Epithelial cell of esophagus (primary cell): ENCODE measurements around the gene TPI1.

Experiments used
- DNase-seq: peaks from one replicate; pipeline ENCODE4 v3.0.0; 2010; ENCODE audit warnings: low read depth
- H3K4me3 ChIP-seq: 2 replicates; pipeline ENCODE4 v1.5.1; 2011; ENCODE audit warnings: mild to moderate bottlenecking, low read length, control low read depth
- TF ChIP-seq, protein P1 (sequence below): IDR thresholded peaks from 2 replicates; pipeline ENCODE4 v1.5.1; 2011; ENCODE audit warnings: low read depth, mild to moderate bottlenecking, low read length, control low read depth, inconsistent platforms; ENCODE audit not compliant: insufficient read depth; ENCODE audit errors: missing control alignments

Gene TPI1

DNA sequence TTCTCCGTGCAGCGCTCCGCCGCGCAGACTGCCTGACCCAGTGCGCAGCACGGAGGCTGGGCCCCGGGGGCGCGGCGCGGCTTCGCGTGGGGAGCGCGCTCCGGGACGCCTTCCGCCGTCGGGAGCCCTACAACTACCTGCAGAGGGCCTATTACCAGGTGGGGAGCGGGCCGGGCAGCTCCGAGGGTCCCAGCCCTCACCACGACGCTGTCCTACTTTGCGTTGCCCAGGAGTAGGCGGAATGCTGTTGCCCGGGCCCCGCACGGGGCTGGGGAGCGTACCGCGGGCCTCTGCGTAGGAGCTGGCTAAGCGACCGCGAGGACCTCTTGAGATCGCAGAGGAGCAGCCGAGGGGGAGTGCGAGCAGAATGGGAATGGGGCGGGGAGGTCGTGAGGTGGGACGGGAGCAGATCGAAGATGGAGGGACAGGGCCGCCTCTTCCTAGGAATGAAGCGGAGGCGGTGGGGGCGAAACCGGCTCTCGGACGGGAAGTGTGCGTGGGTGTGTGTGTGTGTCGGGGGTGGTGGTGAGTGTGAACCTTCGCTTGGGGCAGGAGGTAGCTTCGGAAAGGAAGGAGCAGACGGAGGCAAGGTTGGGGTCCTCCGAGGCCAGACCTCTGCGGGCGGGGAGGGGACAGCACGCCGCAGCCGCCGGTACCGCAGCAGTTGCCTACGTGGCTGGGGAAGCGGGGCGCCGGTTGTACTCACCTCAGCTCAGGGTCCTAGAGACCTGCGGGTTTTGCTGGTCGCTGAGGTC lies 38.4 kb upstream of the TPI1 start:
- DNase-seq, result peak; percentile 57

DNA sequence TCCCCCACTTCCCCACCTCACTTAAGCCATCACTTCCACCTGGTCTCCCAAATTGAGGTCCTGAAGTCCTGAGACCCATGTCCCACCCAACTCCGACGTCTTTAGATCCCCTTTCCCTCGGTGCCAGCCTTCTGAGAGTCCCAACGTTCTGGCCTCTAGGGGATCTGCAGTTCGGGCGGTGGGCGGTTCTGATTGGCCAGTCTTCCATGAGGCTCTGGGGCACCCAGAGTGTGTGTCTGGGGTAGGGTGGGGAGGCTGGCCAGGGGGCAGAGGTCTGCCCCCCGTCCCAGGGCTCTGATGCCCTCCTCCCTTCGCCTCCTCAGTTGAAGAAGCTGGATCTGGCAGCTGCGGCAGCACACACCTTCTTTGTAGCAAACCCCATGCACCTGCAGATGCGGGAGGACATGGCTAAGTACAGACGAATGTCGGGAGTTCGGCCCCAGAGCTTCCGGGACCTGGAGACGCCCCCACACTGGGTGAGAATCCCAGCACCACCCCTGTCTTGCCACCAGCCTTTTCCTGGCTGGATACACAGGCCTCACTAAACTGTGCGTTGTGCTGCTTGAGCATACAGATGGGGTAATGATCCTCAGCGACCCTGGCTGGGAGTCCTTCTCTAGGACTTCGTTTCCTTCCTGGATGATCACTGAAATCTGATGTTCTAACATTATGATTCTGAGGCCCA lies 37.7 kb upstream of the TPI1 start:
- peak overlapping the region; percentile 88 for H3K4me3 ChIP-seq
- DNase-seq, result no peak
- TF ChIP-seq, protein P1, sequence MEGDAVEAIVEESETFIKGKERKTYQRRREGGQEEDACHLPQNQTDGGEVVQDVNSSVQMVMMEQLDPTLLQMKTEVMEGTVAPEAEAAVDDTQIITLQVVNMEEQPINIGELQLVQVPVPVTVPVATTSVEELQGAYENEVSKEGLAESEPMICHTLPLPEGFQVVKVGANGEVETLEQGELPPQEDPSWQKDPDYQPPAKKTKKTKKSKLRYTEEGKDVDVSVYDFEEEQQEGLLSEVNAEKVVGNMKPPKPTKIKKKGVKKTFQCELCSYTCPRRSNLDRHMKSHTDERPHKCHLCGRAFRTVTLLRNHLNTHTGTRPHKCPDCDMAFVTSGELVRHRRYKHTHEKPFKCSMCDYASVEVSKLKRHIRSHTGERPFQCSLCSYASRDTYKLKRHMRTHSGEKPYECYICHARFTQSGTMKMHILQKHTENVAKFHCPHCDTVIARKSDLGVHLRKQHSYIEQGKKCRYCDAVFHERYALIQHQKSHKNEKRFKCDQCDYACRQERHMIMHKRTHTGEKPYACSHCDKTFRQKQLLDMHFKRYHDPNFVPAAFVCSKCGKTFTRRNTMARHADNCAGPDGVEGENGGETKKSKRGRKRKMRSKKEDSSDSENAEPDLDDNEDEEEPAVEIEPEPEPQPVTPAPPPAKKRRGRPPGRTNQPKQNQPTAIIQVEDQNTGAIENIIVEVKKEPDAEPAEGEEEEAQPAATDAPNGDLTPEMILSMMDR, result peak; percentile 38

More for the DNA sequence above, 38.4 kb upstream of the TPI1 start:
- TF ChIP-seq, protein P1, result no peak
- H3K4me3 ChIP-seq, result peak overlapping the region; percentile 88

DNA sequence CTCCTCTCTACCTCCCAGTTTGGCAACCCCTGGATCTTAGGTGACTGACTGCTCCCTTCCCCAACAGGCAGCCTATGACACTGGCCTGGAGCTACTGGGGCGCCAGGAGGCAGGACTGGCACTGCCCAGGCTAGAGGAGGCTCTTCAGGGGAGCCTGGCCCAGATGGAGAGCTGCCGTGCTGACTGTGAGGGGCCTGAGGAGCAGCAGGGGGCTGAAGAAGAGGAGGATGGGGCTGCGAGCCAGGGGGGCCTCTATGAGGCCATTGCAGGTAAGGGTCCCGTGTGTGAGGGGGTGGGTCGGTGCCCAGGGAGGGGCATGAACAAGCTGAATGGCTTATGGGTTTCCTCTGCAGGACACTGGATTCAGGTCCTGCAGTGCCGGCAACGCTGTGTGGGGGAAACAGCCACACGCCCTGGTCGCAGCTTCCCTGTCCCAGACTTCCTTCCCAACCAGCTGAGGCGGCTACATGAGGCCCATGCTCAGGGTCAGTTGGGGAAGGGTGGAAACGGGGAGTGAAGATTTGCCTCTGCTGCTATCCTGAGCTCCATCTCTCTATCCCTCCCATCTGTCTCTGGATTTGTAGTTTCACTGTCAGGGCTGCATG lies 36.9 kb upstream of the TPI1 start:
- no peak overlapping the region for H3K4me3 ChIP-seq
- no peak for DNase-seq
- TF ChIP-seq, protein P1, result no peak

DNA sequence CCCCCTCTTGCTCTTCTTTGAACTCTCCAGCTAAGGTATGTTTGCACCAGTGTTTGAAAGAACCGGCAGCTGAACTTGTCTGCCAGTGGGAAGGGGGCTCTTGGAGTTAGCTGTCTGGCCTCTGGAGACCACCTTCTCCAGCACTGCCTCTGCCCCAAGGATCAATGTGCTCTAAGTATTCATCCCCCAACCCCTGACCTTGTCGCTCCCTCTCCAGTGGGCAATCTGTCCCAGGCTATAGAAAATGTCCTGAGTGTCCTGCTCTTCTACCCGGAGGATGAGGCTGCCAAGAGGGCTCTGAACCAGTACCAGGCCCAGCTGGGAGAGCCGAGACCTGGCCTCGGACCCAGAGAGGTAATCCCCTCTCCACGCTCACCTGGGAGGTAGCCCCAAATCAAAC lies 36.3 kb upstream of the TPI1 start:
- H3K4me3 ChIP-seq, result no peak overlapping the region
- TF ChIP-seq, protein P1, result no peak
- no peak for DNase-seq

DNA sequence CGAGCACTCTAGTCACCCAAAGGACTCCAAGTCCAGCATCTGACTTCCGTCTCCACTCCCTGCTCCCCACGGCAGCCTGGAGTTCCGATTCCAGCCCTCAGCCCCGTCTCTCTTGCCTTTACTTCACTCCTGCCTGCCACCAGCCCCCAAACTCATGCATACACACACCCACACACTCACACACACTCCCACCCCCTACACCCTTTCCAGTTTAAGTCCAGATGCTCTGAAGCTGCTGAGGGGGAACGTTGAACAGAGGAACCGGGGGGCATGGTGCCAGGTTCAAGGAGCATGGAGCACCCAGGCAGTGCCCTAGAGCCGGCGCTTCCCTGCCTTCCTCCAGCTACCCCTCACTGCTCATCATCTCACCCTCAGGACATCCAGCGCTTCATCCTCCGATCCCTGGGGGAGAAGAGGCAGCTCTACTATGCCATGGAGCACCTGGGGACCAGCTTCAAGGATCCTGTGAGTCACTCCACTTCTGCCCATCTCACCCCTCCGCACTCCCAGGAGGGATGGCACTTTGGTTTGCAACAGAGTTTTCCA lies 35.8 kb upstream of the TPI1 start:
- DNase-seq, result no peak
- no peak overlapping the region for H3K4me3 ChIP-seq
- TF ChIP-seq, protein P1, result no peak

DNA sequence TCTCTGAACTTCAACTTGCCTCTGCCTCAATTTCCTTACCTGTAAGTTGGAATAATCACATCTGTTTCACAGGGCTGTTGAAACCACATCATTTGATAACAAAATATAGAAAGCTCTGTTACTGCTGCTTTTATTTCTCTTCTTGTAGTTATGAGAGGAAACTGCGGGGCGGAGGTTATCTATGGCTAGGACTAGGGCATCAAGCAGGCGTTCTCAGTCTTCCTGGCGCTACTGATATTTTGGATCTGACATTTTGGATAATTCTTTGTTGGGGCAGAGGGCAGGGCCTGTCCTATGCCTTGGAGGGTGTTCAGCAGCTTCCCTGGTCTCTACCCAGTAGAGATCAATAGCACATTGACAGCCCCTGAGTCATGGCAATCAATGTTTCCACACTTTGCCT lies 35.2 kb upstream of the TPI1 start:
- no peak for DNase-seq
- no peak overlapping the region for H3K4me3 ChIP-seq
- TF ChIP-seq, protein P1, result no peak
